ENCODE measurements around the gene UPP2.

The UPP2 gene

DNA sequence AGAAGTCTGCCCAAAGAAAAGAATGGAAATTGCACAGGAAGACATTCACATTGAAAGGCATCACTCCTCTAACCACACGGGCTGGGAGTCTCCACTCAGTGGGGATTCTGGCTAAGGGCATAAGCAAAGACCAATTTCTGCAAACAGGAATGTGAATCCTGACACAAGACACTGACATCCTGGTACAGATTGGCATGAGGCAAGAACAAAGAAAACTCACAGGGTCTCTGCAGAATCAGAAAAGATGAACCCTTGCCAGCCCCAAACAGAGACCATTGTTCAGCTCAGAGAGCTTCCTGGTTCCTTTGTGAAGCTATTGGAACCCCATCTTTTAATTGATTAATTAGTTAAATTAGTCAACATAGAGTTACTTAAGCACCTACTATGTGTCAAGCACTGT is 82.3 kb downstream of the UPP2 start:
- no peak for TF ChIP-seq CTCF (IDR thresholded peaks at IDR 0.05)
- Histone ChIP-seq H3K36me3 (no peaks in the 10 kb centered on the region), H3K4me1 (ENCODE audit: control insufficient read depth in 1 of 2, insufficient read depth in 1 of 2, low read depth in 1 of 2, low read length in 1 of 2) (no peaks in the 10 kb centered on the region), H3K9me3 (no peaks in the 10 kb centered on the region), H3K27ac (no peak overlapping the region), H3K27me3 (no peaks in the 10 kb centered on the region), H3K4me3 (ENCODE audit: low read depth in 1 of 2, low read length in 1 of 2) (no peak overlapping the region)

DNA sequence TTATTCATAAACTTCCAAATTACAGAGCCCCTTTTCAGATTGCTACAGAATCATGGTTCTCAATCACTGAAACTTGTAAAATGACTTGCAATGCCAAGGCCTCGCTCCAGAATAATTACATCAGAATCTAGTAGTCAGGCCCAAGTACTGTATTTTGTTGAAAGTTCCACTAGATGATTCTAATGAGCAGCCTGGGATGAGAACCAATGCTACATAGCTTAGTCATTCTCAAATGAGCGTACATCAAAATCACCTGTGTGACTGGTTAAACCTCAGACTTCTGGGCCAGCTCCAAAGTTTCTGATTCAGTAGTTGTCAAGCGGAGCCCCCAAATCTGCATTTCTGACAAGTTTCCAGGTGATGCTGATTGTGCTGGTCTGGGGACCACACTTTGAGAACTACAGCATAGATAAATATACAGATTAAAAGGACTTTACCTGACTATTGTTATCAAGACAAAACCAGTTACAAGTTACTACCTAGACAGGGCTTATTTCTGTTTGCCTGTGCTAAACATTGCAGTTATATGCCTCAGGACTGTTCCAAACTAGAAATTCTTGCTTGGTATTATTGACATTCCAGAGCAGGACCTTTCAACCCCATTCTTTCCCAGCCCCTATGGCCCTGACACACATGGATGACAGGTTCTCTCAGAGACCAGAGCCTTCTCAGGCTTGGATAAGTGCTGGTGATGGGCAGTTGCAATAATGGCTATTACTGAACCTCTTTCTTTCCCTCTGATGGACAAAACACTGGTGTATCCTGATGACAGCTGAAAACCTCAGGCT is 83.1 kb downstream of the UPP2 start:
- H3K36me3 ChIP-seq = no peaks in the 10 kb centered on the region
- TF ChIP-seq CTCF (IDR thresholded peaks at IDR 0.05) = no peak
- no peaks in the 10 kb centered on the region for H3K27me3 ChIP-seq
- no peak overlapping the region for H3K27ac ChIP-seq
- H3K9me3 ChIP-seq = no peaks in the 10 kb centered on the region
- no peak overlapping the region for H3K4me3 ChIP-seq (ENCODE audit: low read depth in 1 of 2, low read length in 1 of 2)
- no peaks in the 10 kb centered on the region for H3K4me1 ChIP-seq (ENCODE audit: control insufficient read depth in 1 of 2, insufficient read depth in 1 of 2, low read depth in 1 of 2, low read length in 1 of 2)

All from neutrophil (primary cell).